Measurements from ENCODE around the gene PLPP6.
"Not testable (repeated sequence)": the region's sequence is repeated elsewhere in the genome, so short reads cannot be mapped to it uniquely, and the experiment has no call there.

The PLPP6 gene

GRCh38 chr9:4640027-4640426, 22.1 kb upstream of the PLPP6 start:
- 82% methylated on average over 1 of the region's 2 CpGs for WGBS (ENCODE audit: insufficient coverage)
- H3K4me1 ChIP-seq (ENCODE audit: control extremely low read depth in 1 of 4, control insufficient read depth in 4 of 4, insufficient read depth in 4 of 4, low read length in 3 of 4), result no peaks in the 10 kb centered on the region
- H3K27me3 ChIP-seq (replicated peaks in 2 of 5; ENCODE audit: control insufficient read depth in 4 of 5, insufficient read depth in 5 of 5, low read length in 4 of 5), result peaks cover 0 to 54% (median 4%) of the 10 kb centered on the region in 5 experiments
- no peak overlapping the region for H3K4me3 ChIP-seq (ENCODE audit: control insufficient read depth in 1 of 7, extremely low read depth in 1 of 7, insufficient read depth in 4 of 7, low read depth in 2 of 7, low read length in 6 of 7)
- H3K27ac ChIP-seq (ENCODE audit: insufficient read depth in 1 of 2, low read depth in 1 of 2, low read length in 2 of 2, poor library complexity in 1 of 2, severe bottlenecking in 2 of 2), result no peak overlapping the region
- no peaks in the 10 kb centered on the region for H3K9me3 ChIP-seq (ENCODE audit: control extremely low read depth in 1 of 5, control insufficient read depth in 4 of 5, insufficient read depth in 2 of 5, low read depth in 1 of 5, low read length in 4 of 5)
- CTCF ChIA-PET, result interaction anchor here (0.9 to 2.5 kb wide), 10 partner anchors 14 to 325 kb away, joined by 3 to 11 read pairs (median 4); partner anchors contain the start of gene SPATA6L
- POLR2A ChIA-PET, result interaction anchor here (0.7 kb wide), 1 partner anchor 67 kb away, joined by 3 read pairs; no protein-coding TSS in a partner anchor
- peak in 2 of 3 donors; percentile 49 to 67 for DNase-seq
- no peaks in the 10 kb centered on the region for H3K36me3 ChIP-seq (ENCODE audit: control insufficient read depth in 4 of 4, insufficient read depth in 4 of 4, low read length in 3 of 4)

GRCh38 chr9:4642351-4642750, 19.7 kb upstream of the PLPP6 start:
- no peaks in the 10 kb centered on the region for H3K36me3 ChIP-seq (ENCODE audit: control insufficient read depth in 4 of 4, insufficient read depth in 4 of 4, low read length in 3 of 4)
- H3K27me3 ChIP-seq (replicated peaks in 2 of 5; ENCODE audit: control insufficient read depth in 4 of 5, insufficient read depth in 5 of 5, low read length in 4 of 5), result peaks cover 0 to 39% (median 0%) of the 10 kb centered on the region in 5 experiments
- ChIA-PET POLR2A (no interaction called here), CTCF (interaction anchor here (1.2 to 2.1 kb wide), 3 partner anchors 16 to 262 kb away, joined by 3 to 8 read pairs (median 6); no protein-coding TSS in a partner anchor)
- DNase-seq, result no peak
- H3K27ac ChIP-seq (ENCODE audit: insufficient read depth in 1 of 2, low read depth in 1 of 2, low read length in 2 of 2, poor library complexity in 1 of 2, severe bottlenecking in 2 of 2), result no peak overlapping the region
- H3K9me3 ChIP-seq (ENCODE audit: control extremely low read depth in 1 of 5, control insufficient read depth in 4 of 5, insufficient read depth in 2 of 5, low read depth in 1 of 5, low read length in 4 of 5), result no peaks in the 10 kb centered on the region
- H3K4me3 ChIP-seq (ENCODE audit: control insufficient read depth in 1 of 7, extremely low read depth in 1 of 7, insufficient read depth in 4 of 7, low read depth in 2 of 7, low read length in 6 of 7), result no peak overlapping the region
- 90% methylated on average over 2 of the region's 2 CpGs for WGBS (ENCODE audit: insufficient coverage)
- H3K4me1 ChIP-seq (ENCODE audit: control extremely low read depth in 1 of 4, control insufficient read depth in 4 of 4, insufficient read depth in 4 of 4, low read length in 3 of 4), result no peaks in the 10 kb centered on the region

- peaks cover 0 to 4% (median 0%) of the 10 kb centered on the region in 5 experiments for H3K9me3 ChIP-seq (ENCODE audit: control extremely low read depth in 1 of 5, control insufficient read depth in 4 of 5, insufficient read depth in 2 of 5, low read depth in 1 of 5, low read length in 4 of 5)
- no peak overlapping the region for H3K27ac ChIP-seq (ENCODE audit: insufficient read depth in 1 of 2, low read depth in 1 of 2, low read length in 2 of 2, poor library complexity in 1 of 2, severe bottlenecking in 2 of 2)
- no peaks in the 10 kb centered on the region for H3K36me3 ChIP-seq (ENCODE audit: control insufficient read depth in 4 of 4, insufficient read depth in 4 of 4, low read length in 3 of 4)
- WGBS (ENCODE audit: insufficient coverage), result 98% methylated on average over 7 of the region's 9 CpGs
- ChIA-PET CTCF (interaction anchor here (0.6 to 1.2 kb wide), 2 partner anchors 16 to 50 kb away, joined by 3 read pairs; no protein-coding TSS in a partner anchor), POLR2A (no interaction called here)
- H3K4me3 ChIP-seq (ENCODE audit: control insufficient read depth in 1 of 7, extremely low read depth in 1 of 7, insufficient read depth in 4 of 7, low read depth in 2 of 7, low read length in 6 of 7), result no peak overlapping the region
- peaks cover 0 to 93% (median 5%) of the 10 kb centered on the region in 5 experiments for H3K27me3 ChIP-seq (replicated peaks in 2 of 5; ENCODE audit: control insufficient read depth in 4 of 5, insufficient read depth in 5 of 5, low read length in 4 of 5)
- H3K4me1 ChIP-seq (ENCODE audit: control extremely low read depth in 1 of 4, control insufficient read depth in 4 of 4, insufficient read depth in 4 of 4, low read length in 3 of 4), result no peaks in the 10 kb centered on the region
- DNase-seq, result no peak
Observed at GRCh38 chr9:4654084-4654483, 8.0 kb upstream of the PLPP6 start.

GRCh38 chr9:4654538-4654937, 7.6 kb upstream of the PLPP6 start:
- H3K9me3 ChIP-seq (ENCODE audit: control extremely low read depth in 1 of 5, control insufficient read depth in 4 of 5, insufficient read depth in 2 of 5, low read depth in 1 of 5, low read length in 4 of 5), result no peaks in the 10 kb centered on the region
- no peak overlapping the region for H3K27ac ChIP-seq (ENCODE audit: insufficient read depth in 1 of 2, low read depth in 1 of 2, low read length in 2 of 2, poor library complexity in 1 of 2, severe bottlenecking in 2 of 2)
- DNase-seq, result no peak
- WGBS (ENCODE audit: insufficient coverage), result 83% methylated on average over 8 of the region's 10 CpGs
- H3K4me1 ChIP-seq (ENCODE audit: control extremely low read depth in 1 of 4, control insufficient read depth in 4 of 4, insufficient read depth in 4 of 4, low read length in 3 of 4), result no peaks in the 10 kb centered on the region
- no peaks in the 10 kb centered on the region for H3K36me3 ChIP-seq (ENCODE audit: control insufficient read depth in 4 of 4, insufficient read depth in 4 of 4, low read length in 3 of 4)
- H3K27me3 ChIP-seq (replicated peaks in 2 of 5; ENCODE audit: control insufficient read depth in 4 of 5, insufficient read depth in 5 of 5, low read length in 4 of 5), result peaks cover 0 to 91% (median 5%) of the 10 kb centered on the region in 5 experiments
- CTCF ChIA-PET, result interaction anchor here (0.6 to 1.2 kb wide), 2 partner anchors 17 to 50 kb away, joined by 3 read pairs; no protein-coding TSS in a partner anchor
- H3K4me3 ChIP-seq (ENCODE audit: control insufficient read depth in 1 of 7, extremely low read depth in 1 of 7, insufficient read depth in 4 of 7, low read depth in 2 of 7, low read length in 6 of 7), result no peak overlapping the region
- POLR2A ChIA-PET, result no interaction called here

- POLR2A ChIA-PET; H3K4me3 ChIP-seq (ENCODE audit: control insufficient read depth in 1 of 7, extremely low read depth in 1 of 7, insufficient read depth in 4 of 7, low read depth in 2 of 7, low read length in 6 of 7); H3K4me1 ChIP-seq (ENCODE audit: control extremely low read depth in 1 of 4, control insufficient read depth in 4 of 4, insufficient read depth in 4 of 4, low read length in 3 of 4); H3K27ac ChIP-seq (ENCODE audit: insufficient read depth in 1 of 2, low read depth in 1 of 2, low read length in 2 of 2, poor library complexity in 1 of 2, severe bottlenecking in 2 of 2); CTCF ChIA-PET; H3K36me3 ChIP-seq (ENCODE audit: control insufficient read depth in 4 of 4, insufficient read depth in 4 of 4, low read length in 3 of 4); DNase-seq; H3K9me3 ChIP-seq (ENCODE audit: control extremely low read depth in 1 of 5, control insufficient read depth in 4 of 5, insufficient read depth in 2 of 5, low read depth in 1 of 5, low read length in 4 of 5): not testable (repeated sequence)
- 100% methylated on average over 1 of the region's 3 CpGs for WGBS (ENCODE audit: insufficient coverage)
- H3K27me3 ChIP-seq (replicated peaks in 2 of 5; ENCODE audit: control insufficient read depth in 4 of 5, insufficient read depth in 5 of 5, low read length in 4 of 5), result peaks cover 0 to 78% (median 5%) of the 10 kb centered on the region in 5 experiments
Observed at GRCh38 chr9:4656196-4656595, 5.9 kb upstream of the PLPP6 start.

- peaks cover 2 to 6% (median 5%) of the 10 kb centered on the region in 4 experiments for H3K4me1 ChIP-seq (ENCODE audit: control extremely low read depth in 1 of 4, control insufficient read depth in 4 of 4, insufficient read depth in 4 of 4, low read length in 3 of 4)
- H3K27ac ChIP-seq (ENCODE audit: insufficient read depth in 1 of 2, low read depth in 1 of 2, low read length in 2 of 2, poor library complexity in 1 of 2, severe bottlenecking in 2 of 2), result no peak overlapping the region
- POLR2A ChIA-PET, result no interaction called here
- DNase-seq, result no peak
- no peaks in the 10 kb centered on the region for H3K36me3 ChIP-seq (ENCODE audit: control insufficient read depth in 4 of 4, insufficient read depth in 4 of 4, low read length in 3 of 4)
- H3K9me3 ChIP-seq (ENCODE audit: control extremely low read depth in 1 of 5, control insufficient read depth in 4 of 5, insufficient read depth in 2 of 5, low read depth in 1 of 5, low read length in 4 of 5), result no peaks in the 10 kb centered on the region
- H3K4me3 ChIP-seq (ENCODE audit: control insufficient read depth in 1 of 7, extremely low read depth in 1 of 7, insufficient read depth in 4 of 7, low read depth in 2 of 7, low read length in 6 of 7), result no peak overlapping the region
- peaks cover 0 to 75% (median 5%) of the 10 kb centered on the region in 5 experiments for H3K27me3 ChIP-seq (replicated peaks in 2 of 5; ENCODE audit: control insufficient read depth in 4 of 5, insufficient read depth in 5 of 5, low read length in 4 of 5)
- CTCF ChIA-PET, result no interaction called here
- no CpG with 5 or more reads among the region's 3 CpGs for WGBS (ENCODE audit: insufficient coverage)
Observed at GRCh38 chr9:4656621-4657020, 5.5 kb upstream of the PLPP6 start.

GRCh38 chr9:4657426-4658159, 4.5 kb upstream of the PLPP6 start:
- Histone ChIP-seq H3K27me3 (replicated peaks in 2 of 5; ENCODE audit: control insufficient read depth in 4 of 5, insufficient read depth in 5 of 5, low read length in 4 of 5) (peaks cover 0 to 71% (median 5%) of the 10 kb centered on the region in 5 experiments), H3K27ac (ENCODE audit: insufficient read depth in 1 of 2, low read depth in 1 of 2, low read length in 2 of 2, poor library complexity in 1 of 2, severe bottlenecking in 2 of 2) (no peak overlapping the region), H3K4me3 (ENCODE audit: control insufficient read depth in 1 of 7, extremely low read depth in 1 of 7, insufficient read depth in 4 of 7, low read depth in 2 of 7, low read length in 6 of 7) (no peak overlapping the region), H3K9me3 (ENCODE audit: control extremely low read depth in 1 of 5, control insufficient read depth in 4 of 5, insufficient read depth in 2 of 5, low read depth in 1 of 5, low read length in 4 of 5) (no peaks in the 10 kb centered on the region), H3K36me3 (ENCODE audit: control insufficient read depth in 4 of 4, insufficient read depth in 4 of 4, low read length in 3 of 4) (no peaks in the 10 kb centered on the region), H3K4me1 (ENCODE audit: control extremely low read depth in 1 of 4, control insufficient read depth in 4 of 4, insufficient read depth in 4 of 4, low read length in 3 of 4) (peaks cover 8 to 16% (median 11%) of the 10 kb centered on the region in 4 experiments)
- WGBS (ENCODE audit: insufficient coverage), result 93% methylated on average over 3 of the region's 4 CpGs
- ChIA-PET CTCF (interaction anchor here (1.1 kb wide), 1 partner anchor 13 kb away, joined by 3 read pairs; no protein-coding TSS in a partner anchor), POLR2A (no interaction called here)
- DNase-seq, result no peak
